BJ (cell line): ENCODE measurements around the gene AQP7. TPM values are rescaled to one million over a fixed set of nuclear protein-coding genes. Genes with fewer than 3 reads are reported as not detected.

ENCODE experiments used
- CTCF ChIA-PET: fragments of 350-600 bp; formaldehyde crosslinking; extraction: SDS; loops from one replicate; lab custom pipeline; 2021; ENCODE audit warnings: antibody characterized with exemption, inconsistent platforms; lab: Yijun Ruan, JAX
- POLR2A ChIA-PET: fragments of 300-600 bp; sonication (Branson Sonifier 250); formaldehyde crosslinking; extraction: SDS; loops from one replicate; lab custom pipeline; 2021; ENCODE audit warnings: antibody characterized with exemption; lab: Charles Lee
- DNase-seq: peaks from one replicate; pipeline ENCODE4 v3.0.0-alpha.2; 2011; ENCODE audit warnings: low read depth
- H3K27me3 ChIP-seq: 2 replicates; pipeline ENCODE4 v1.6.0; 2011; ENCODE audit warnings: low read length; ENCODE audit not compliant: control insufficient read depth, insufficient read depth
- H3K36me3 ChIP-seq: 2 replicates; pipeline ENCODE4 v1.5.1; 2011; ENCODE audit warnings: low read length; ENCODE audit not compliant: control insufficient read depth, insufficient read depth
- H3K4me3 ChIP-seq: 2 replicates; pipeline ENCODE4 v1.5.1; 2011; ENCODE audit warnings: low read depth, mild to moderate bottlenecking, control low read depth, low read length
- CTCF ChIP-seq: IDR thresholded peaks from 2 replicates; pipeline ENCODE4 v1.5.1; 2011; ENCODE audit warnings: low read depth, mild to moderate bottlenecking, control low read depth, inconsistent platforms, low read length, moderate library complexity; ENCODE audit not compliant: insufficient read depth
- polyA plus RNA-seq: library from polyadenylated mRNA; depleted of rRNA; stranded (reverse); fragments of >200 nt; gene quantifications from 2 replicates; pipeline ENCODE4 v1.2.3, GENCODE V29; 2011; rRNA removed
- small RNA-seq: library from RNA; depleted of rRNA; stranded (forward); fragments of <200 nt; gene quantifications from one replicate; pipeline ENCODE3, GENCODE V24; 2012; ENCODE audit warnings: low replicate concordance, low read depth; ENCODE audit not compliant: insufficient read length

The AQP7 gene
- polyA plus RNA-seq, 1 experiment: not detected

- Histone ChIP-seq H3K36me3 (peaks cover 8% of the 10 kb centered on the region), H3K4me3 (no peak overlapping the region), H3K27me3 (no peaks in the 10 kb centered on the region)
- ChIA-PET CTCF (no interaction called here), POLR2A (no interaction called here)
- no peak for DNase-seq
- no peak for TF ChIP-seq CTCF
Observed at GRCh38 chr9:33348998-33349397, 53.4 kb downstream of the AQP7 start.

GRCh38 chr9:33346564-33346963, 55.8 kb downstream of the AQP7 start:
- H3K27me3 ChIP-seq: no peaks in the 10 kb centered on the region
- no peak for DNase-seq
- CTCF ChIA-PET: no interaction called here
- POLR2A ChIA-PET: no interaction called here
- no peak overlapping the region for H3K4me3 ChIP-seq
- no peak for TF ChIP-seq CTCF
- peaks cover 11% of the 10 kb centered on the region for H3K36me3 ChIP-seq

- no peak overlapping the region for H3K4me3 ChIP-seq
- ChIA-PET CTCF (interaction anchor here (2.8 kb wide), 1 partner anchor 31 kb away, joined by 9 read pairs; no protein-coding TSS in a partner anchor), POLR2A (no interaction called here)
- H3K27me3 ChIP-seq: no peaks in the 10 kb centered on the region
- H3K36me3 ChIP-seq: peaks cover 16% of the 10 kb centered on the region
- TF ChIP-seq CTCF: no peak
- no peak for DNase-seq
Observed at GRCh38 chr9:33344145-33344544, 58.2 kb downstream of the AQP7 start.

DNA sequence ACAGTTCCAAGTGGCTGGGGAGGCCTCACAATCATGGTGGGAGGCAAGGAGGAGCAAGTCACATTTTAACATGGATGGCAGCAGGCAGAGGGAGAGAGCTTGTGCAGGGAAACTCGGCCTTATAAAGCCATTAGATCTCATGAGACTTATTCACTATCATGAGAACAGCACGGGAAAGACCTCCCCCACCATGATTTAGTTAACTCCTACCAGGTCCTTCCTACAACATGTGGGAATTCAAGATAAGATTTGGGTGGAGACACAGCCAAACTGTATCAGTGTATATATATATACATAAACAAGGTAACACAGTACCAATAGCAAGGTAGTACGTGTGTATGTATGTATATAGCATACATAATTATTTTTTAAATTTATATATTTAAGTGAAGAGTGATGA, 61.2 kb downstream of the AQP7 start:
- POLR2A ChIA-PET: no interaction called here
- DNase-seq: no peak
- Histone ChIP-seq H3K36me3 (peaks cover 15% of the 10 kb centered on the region), H3K4me3 (no peak overlapping the region), H3K27me3 (no peaks in the 10 kb centered on the region)
- CTCF ChIA-PET: no interaction called here
- no peak for TF ChIP-seq CTCF

DNA sequence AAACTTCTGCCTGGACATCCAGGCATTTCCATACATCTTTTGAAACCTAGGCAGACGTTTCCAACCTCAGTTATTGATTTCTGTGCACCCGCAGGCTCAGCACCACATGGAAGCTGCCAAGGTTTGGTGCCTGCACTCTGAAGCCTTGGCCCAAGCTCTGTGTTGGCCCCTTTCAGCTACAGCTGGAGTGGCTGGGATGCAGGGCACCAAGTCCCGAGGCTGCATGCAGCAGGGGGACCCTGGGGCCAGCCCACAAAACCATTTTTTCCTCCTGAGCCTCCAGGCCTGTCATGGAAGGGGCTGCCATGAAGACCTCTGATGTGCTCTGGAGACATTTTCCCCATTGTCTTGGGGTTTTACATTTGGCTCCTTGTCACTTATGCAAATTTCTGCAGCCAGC, 62.2 kb downstream of the AQP7 start:
- ChIA-PET CTCF (interaction anchor here (0.8 kb wide), 1 partner anchor 35 kb away, joined by 3 read pairs; no protein-coding TSS in a partner anchor), POLR2A (no interaction called here)
- Histone ChIP-seq H3K36me3 (peaks cover 15% of the 10 kb centered on the region), H3K27me3 (no peaks in the 10 kb centered on the region), H3K4me3 (no peak overlapping the region)
- no peak for TF ChIP-seq CTCF
- DNase-seq: no peak

Small RNA genes lying within 50 kb of the gene (small RNA-seq; reads per million reads assigned to genes)
- not detected for gene AL356218.2
- gene RF00019: not detected

Other genes with a start within 250 kb of the AQP7 start
- gene B4GALT1, start 235.2 kb downstream of the AQP7 start, polyA plus RNA-seq: 82.0 and 85.6 TPM in 2 replicates
- not detected in 2 replicates for gene SPINK4, start 162.4 kb downstream of the AQP7 start, polyA plus RNA-seq
- gene BAG1, start 137.9 kb downstream of the AQP7 start, polyA plus RNA-seq: 17.7 and 21.2 TPM in 2 replicates
- gene CHMP5, start 137.5 kb downstream of the AQP7 start, polyA plus RNA-seq: 37.6 and 84.9 TPM in 2 replicates
- gene NFX1, start 112.1 kb downstream of the AQP7 start, polyA plus RNA-seq: 31.2 and 32.2 TPM in 2 replicates
- 0.40 and 0.47 TPM in 2 replicates for gene AQP3, start 45.0 kb upstream of the AQP7 start, polyA plus RNA-seq
- gene NOL6, start 71.4 kb upstream of the AQP7 start, polyA plus RNA-seq: 23.6 and 39.4 TPM in 2 replicates
- gene ANKRD18B, start 121.7 kb upstream of the AQP7 start, polyA plus RNA-seq: 0.74 and 1.2 TPM in 2 replicates